ENCODE results near the gene PLCE1. TPM values are rescaled to one million over a fixed set of nuclear protein-coding genes. Genes with fewer than 3 reads are reported as not detected.

PLCE1 gene
- total and polyA plus RNA-seq, 10 of the 15 experiments (the other 5 are each of a cell fraction or from before 2014, with no cell fraction given) = under 0.01 to 1.2 (median 0.03) TPM

DNA sequence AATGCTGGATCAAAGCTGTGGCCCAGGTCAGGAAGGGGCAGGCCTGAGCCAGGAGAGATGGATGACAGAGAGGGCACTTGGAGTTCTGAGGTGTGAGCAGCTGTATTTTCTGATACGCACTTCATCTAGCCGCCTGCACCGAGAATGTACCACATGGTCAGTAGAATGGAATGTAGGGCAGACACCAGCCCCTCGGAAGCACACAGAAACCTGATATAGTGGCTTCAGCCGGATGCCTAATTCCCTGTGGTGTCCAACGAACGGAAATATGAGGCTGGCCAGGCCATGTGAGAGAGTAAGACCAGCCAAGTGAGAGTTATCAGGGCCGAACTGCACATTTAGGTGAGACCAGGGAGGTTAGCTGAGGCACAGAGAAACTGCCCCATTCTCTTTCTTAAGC, 46.7 kb upstream of the PLCE1 start:
- in situ Hi-C loops (cut with MboI) = no loop called here
- CTCF ChIA-PET = no interaction called here
- H4K20me1 ChIP-seq (ENCODE audit: control insufficient read depth, insufficient read depth) = no peaks in the 10 kb centered on the region
- TF ChIP-seq, protein P1, sequence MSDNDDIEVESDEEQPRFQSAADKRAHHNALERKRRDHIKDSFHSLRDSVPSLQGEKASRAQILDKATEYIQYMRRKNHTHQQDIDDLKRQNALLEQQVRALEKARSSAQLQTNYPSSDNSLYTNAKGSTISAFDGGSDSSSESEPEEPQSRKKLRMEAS (IDR thresholded peaks at IDR 0.05; ENCODE audit: low read depth, low read length) = no peak
- TF ChIP-seq, protein P2, sequence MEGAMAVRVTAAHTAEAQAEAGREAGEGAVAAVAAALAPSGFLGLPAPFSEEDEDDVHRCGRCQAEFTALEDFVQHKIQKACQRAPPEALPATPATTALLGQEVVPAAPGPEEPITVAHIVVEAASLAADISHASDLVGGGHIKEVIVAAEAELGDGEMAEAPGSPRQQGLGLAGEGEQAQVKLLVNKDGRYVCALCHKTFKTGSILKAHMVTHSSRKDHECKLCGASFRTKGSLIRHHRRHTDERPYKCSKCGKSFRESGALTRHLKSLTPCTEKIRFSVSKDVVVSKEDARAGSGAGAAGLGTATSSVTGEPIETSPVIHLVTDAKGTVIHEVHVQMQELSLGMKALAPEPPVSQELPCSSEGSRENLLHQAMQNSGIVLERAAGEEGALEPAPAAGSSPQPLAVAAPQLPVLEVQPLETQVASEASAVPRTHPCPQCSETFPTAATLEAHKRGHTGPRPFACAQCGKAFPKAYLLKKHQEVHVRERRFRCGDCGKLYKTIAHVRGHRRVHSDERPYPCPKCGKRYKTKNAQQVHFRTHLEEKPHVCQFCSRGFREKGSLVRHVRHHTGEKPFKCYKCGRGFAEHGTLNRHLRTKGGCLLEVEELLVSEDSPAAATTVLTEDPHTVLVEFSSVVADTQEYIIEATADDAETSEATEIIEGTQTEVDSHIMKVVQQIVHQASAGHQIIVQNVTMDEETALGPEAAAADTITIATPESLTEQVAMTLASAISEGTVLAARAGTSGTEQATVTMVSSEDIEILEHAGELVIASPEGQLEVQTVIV (IDR thresholded peaks at IDR 0.05; ENCODE audit: borderline replicate concordance, partially characterized antibody) = no peak
- TF ChIP-seq ZZZ3 (IDR thresholded peaks at IDR 0.05; ENCODE audit: control insufficient read depth, insufficient read length, low read depth) = no peak
- no peak for TF ChIP-seq MTA3 (IDR thresholded peaks at IDR 0.05; ENCODE audit: borderline replicate concordance, low read length)
- TF ChIP-seq, protein P3, sequence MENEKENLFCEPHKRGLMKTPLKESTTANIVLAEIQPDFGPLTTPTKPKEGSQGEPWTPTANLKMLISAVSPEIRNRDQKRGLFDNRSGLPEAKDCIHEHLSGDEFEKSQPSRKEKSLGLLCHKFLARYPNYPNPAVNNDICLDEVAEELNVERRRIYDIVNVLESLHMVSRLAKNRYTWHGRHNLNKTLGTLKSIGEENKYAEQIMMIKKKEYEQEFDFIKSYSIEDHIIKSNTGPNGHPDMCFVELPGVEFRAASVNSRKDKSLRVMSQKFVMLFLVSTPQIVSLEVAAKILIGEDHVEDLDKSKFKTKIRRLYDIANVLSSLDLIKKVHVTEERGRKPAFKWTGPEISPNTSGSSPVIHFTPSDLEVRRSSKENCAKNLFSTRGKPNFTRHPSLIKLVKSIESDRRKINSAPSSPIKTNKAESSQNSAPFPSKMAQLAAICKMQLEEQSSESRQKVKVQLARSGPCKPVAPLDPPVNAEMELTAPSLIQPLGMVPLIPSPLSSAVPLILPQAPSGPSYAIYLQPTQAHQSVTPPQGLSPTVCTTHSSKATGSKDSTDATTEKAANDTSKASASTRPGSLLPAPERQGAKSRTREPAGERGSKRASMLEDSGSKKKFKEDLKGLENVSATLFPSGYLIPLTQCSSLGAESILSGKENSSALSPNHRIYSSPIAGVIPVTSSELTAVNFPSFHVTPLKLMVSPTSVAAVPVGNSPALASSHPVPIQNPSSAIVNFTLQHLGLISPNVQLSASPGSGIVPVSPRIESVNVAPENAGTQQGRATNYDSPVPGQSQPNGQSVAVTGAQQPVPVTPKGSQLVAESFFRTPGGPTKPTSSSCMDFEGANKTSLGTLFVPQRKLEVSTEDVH (IDR thresholded peaks at IDR 0.05; ENCODE audit: low read depth, partially characterized antibody) = no peak
- TF ChIP-seq JUNB (IDR thresholded peaks at IDR 0.05) = no peak
- TF ChIP-seq, protein P4, sequence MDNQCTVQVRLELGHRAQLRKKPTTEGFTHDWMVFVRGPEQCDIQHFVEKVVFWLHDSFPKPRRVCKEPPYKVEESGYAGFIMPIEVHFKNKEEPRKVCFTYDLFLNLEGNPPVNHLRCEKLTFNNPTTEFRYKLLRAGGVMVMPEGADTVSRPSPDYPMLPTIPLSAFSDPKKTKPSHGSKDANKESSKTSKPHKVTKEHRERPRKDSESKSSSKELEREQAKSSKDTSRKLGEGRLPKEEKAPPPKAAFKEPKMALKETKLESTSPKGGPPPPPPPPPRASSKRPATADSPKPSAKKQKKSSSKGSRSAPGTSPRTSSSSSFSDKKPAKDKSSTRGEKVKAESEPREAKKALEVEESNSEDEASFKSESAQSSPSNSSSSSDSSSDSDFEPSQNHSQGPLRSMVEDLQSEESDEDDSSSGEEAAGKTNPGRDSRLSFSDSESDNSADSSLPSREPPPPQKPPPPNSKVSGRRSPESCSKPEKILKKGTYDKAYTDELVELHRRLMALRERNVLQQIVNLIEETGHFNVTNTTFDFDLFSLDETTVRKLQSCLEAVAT (IDR thresholded peaks at IDR 0.05) = no peak
- no peak for TF ChIP-seq ZNF24 (IDR thresholded peaks at IDR 0.05)
- TF ChIP-seq HDAC6 (IDR thresholded peaks at IDR 0.05; ENCODE audit: unreplicated experiment) = no peak
- TF ChIP-seq POLR2AphosphoS2 (IDR thresholded peaks at IDR 0.05; ENCODE audit: low read depth, low read length) = no peak
- TF ChIP-seq SMARCA5 (IDR thresholded peaks at IDR 0.05) = no peak
- TF ChIP-seq NR2C2 (IDR thresholded peaks at IDR 0.05; ENCODE audit: borderline replicate concordance, control insufficient read depth, insufficient read length, low read depth) = no peak
- TF ChIP-seq, protein P5, sequence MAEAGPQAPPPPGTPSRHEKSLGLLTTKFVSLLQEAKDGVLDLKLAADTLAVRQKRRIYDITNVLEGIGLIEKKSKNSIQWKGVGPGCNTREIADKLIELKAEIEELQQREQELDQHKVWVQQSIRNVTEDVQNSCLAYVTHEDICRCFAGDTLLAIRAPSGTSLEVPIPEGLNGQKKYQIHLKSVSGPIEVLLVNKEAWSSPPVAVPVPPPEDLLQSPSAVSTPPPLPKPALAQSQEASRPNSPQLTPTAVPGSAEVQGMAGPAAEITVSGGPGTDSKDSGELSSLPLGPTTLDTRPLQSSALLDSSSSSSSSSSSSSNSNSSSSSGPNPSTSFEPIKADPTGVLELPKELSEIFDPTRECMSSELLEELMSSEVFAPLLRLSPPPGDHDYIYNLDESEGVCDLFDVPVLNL (IDR thresholded peaks at IDR 0.05; ENCODE audit: low read depth, low read length) = no peak
- TF ChIP-seq NFIC (IDR thresholded peaks at IDR 0.05; ENCODE audit: low read depth, low read length) = no peak
- TF ChIP-seq CBFB (IDR thresholded peaks at IDR 0.05; ENCODE audit: low read depth) = no peak
- TF ChIP-seq MTA2 (IDR thresholded peaks at IDR 0.05; ENCODE audit: low read depth) = no peak
- TF ChIP-seq TCF3 (IDR thresholded peaks at IDR 0.05; ENCODE audit: borderline replicate concordance, insufficient read depth, low read depth, low read length) = no peak
- no peak overlapping the region for H3K4me2 ChIP-seq (ENCODE audit: control insufficient read depth, insufficient read depth)
- POLR2A ChIA-PET = no interaction called here
- no peaks in the 10 kb centered on the region for H3K79me2 ChIP-seq (ENCODE audit: control insufficient read depth, insufficient read depth, low read length)
- no peaks in the 10 kb centered on the region for H3K4me1 ChIP-seq (ENCODE audit: control insufficient read depth, insufficient read depth, low read length)
- no peak overlapping the region for H2AFZ ChIP-seq (ENCODE audit: control insufficient read depth, low read depth, low read length)
- intact Hi-C loops (cut with micrococcal nuclease; ENCODE audit: unreplicated experiment) = no loop called here
- H3K27ac ChIP-seq (ENCODE audit: control insufficient read depth, insufficient read depth) = no peak overlapping the region
- no peak overlapping the region for H3K4me3 ChIP-seq
- no TSS peak for BruUV-seq (replicated peaks)
- SMC1A ChIA-PET (ENCODE audit: uncharacterized antibody, unreplicated experiment) = no interaction called here
- H3K9ac ChIP-seq (ENCODE audit: control insufficient read depth, insufficient read depth, low read length) = no peak overlapping the region
- no peaks in the 10 kb centered on the region for H3K9me3 ChIP-seq (replicated peaks; ENCODE audit: control insufficient read depth, insufficient read depth, low read length)
- no peaks in the 10 kb centered on the region for H3K27me3 ChIP-seq (replicated peaks in 1 of 2; ENCODE audit: control insufficient read depth in 2 of 2, insufficient read depth in 2 of 2, low read length in 1 of 2)
- WGBS (ENCODE audit: insufficient coverage, insufficient replicate concordance, low lambda C conversion rate, missing lambda C conversion rate) = 56% methylated on average over 8 of the region's 8 CpGs
- FAIRE-seq (no peak), ATAC-seq (no peak), DNase-seq (ENCODE audit: low read depth, low spot score) (no peak)
- RAD21 ChIA-PET (ENCODE audit: unreplicated experiment) = no interaction called here
- H3K36me3 ChIP-seq (ENCODE audit: control insufficient read depth in 2 of 2, insufficient read depth in 2 of 2, low read length in 1 of 2) = no peaks in the 10 kb centered on the region

All from GM12878 (cell line).